HPDE6-E6E7 (cell line): Measurements from ENCODE around the gene PDE4D.
"Not testable (repeated sequence)": the region's sequence is repeated elsewhere in the genome, so short reads cannot be mapped to it uniquely, and the experiment has no call there.

ENCODE experiments used
- DNase-seq: peaks from one replicate; pipeline ENCODE4 v3.0.0; 2011; ENCODE audit warnings: missing footprints; ENCODE audit errors: extremely low spot score

PDE4D gene

DNA sequence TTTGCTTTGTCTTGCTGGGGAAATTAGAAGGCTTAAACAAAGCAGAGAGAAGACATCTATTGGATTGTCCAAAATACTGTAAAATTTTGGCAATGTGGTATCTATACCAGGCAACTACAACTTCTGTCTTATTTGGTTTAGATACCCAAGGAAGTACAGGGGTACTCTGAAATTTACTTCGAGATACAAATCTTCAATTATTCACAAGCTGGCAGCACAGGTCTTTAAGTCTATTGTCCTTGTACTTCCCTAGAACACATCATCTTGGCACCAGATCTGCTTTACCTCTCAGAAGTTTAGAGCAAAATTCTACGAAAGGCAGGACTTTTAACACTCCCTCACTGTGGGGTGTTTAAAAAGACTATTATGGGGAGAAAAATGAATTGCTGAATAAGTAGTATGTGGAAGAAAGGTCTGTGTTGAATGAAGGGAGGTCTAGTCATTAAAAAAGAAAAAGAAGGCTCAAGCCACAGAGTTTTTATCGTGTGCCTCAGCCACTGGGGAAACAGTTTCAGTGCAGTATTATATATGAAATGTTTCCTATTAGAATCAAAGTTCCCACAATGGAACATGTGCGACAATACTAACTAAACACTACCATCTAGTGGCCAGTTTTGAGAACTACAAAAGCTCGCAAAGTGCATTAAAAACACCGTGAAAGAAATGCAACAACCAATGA lies 93.7 kb downstream of the PDE4D start:
- DNase-seq = no peak

DNA sequence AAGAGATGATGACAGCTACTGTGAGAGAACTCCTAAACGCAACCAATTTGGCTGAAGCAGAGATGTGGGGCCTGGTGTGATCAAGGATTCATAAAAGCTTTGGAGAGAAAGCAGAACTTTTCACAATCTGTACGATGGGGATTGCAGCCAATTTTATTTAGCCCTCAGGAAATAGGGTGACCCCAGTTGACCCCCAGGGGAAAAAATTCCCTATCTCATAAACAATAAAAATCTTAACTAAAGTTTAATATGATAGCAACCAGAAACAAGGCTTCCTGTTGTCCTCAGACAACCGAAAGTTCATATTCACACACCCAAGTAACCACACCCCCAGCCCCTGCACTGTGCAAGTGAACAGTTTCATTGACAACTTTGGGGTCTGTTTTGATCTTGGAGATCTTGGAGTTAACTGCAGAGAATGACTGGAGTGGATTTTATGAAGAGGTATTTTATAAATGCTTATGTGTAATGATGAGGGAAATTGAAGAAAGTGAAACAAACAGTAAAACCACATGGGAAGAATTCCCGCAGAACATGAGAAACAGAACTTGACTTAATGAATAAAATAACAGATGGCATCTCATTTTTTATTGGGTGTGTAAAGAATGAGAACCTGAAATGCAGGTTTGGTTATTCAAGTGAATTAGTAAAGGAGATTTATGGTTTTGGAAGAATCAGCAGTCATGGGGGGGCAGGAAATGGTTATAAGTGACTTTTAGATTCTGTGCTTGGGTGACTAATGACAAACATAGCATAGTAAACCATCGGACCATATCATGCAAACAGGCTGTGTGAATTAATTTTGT lies 94.5 kb downstream of the PDE4D start:
- no peak for DNase-seq

DNA sequence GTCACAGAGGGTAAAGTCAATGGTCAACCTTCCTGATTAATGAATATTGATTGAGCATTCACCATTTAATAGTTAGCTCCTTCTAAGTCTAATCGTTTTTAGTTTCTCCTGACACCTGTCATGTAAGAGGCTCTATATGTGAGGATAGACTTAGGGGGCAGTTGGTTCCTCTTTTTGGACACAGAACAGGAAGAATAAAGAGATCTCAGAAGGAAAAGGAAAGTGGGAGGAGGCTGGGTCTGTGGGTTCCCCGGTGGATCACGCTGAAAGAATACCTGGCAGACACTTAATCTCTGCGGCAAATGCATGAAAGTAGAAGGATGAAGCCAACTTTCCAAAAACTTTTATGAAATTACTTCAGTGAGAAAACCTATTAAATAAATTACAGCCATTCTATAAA lies 98.4 kb downstream of the PDE4D start:
- DNase-seq = no peak

DNA sequence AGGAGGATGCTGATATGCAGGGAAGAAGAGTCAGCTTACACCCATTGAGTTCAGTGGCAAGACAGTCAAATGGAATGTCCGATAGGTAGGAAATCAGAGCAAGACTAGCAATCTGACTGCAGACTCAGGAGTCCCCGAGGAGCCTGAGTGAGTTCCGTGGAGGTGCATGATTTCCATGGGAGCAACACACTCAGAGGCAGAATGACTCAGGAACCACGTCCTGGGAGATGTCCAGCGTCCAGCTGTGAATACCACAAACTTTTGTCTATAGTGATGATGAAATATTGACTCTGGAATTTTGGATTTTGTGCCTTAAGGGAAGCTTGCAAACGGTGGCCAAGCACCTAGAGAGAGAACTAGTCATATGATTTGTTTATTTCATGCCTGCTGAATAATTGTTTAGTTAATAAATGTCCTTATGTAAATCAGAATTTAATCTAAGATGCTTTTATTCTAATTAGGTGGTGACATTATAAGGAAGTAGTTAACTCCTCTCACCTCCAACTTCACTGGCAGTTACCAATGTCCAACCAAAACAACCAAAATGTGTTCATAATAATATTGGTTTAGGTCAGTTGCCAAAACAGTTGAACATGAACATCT lies 100.4 kb downstream of the PDE4D start:
- DNase-seq = peak; percentile 57

DNA sequence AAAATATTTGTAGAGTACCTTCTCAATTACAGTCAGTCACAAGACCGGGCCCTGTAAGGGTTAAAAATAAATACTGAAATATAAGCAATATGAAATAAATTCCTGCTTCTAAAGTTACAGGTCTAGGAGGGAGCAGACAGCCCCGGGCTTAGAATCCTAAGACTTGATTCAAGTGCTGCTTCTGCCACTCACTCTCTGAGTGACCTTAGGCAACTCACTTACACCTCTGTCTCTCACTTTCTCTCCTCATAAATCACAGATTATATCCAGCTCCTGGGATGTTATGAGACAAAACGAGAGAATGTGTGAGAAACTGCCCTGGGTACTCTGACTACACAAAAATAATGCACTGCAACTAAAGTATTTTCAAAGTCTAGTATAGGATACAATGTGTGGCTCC lies 101.9 kb downstream of the PDE4D start:
- no peak for DNase-seq

DNA sequence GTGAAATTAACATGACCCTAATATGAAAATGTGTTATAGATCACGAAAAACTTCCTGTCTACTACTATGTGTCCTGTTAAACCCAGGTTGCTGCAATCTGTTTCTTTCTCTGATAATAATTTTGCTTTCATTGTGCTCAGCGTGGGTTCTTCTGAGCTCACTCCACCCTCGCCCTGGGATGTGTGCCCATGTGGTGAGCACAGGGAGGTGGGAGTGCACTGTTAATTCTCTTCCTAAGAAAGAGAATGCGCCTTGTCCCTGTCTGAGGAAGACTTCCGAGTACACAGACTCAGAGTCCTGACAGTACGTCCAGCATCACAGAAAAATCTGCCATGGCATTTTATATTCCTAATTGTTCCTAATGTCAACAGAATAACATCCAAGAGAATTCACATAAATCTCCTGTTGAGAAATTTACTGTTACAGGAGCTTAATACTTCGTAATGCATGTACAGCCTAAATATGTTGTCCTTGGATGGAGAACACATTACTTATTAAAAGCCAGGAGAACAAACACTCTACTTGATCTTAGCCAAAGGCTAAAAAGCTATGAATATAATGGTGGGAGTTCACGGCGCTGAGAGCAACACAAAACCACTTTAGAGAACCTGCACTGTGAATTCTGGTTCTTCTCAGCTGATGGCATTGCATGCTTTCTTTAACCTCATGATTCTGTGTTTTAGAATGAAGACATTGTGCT lies 102.6 kb downstream of the PDE4D start:
- DNase-seq = no peak

DNA sequence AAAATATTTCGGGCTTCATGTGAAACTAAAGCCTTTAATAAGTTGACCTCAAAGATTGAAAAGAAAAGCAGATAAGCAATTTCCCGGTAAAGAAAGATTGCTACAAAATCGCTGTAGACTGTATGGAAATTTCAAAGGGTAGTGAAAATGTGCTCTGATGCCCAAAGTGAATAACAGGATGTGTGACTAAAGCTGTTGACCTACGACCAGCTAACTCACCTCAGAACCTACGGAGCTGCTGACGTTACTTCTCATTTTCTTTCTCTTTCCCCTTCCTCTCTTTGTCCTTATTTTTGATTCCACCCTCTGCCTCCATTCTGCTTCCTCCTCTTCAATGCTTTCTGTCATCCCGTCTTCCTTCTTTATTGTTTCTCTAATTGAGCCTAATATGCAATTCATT lies 103.2 kb downstream of the PDE4D start:
- DNase-seq = no peak

DNA sequence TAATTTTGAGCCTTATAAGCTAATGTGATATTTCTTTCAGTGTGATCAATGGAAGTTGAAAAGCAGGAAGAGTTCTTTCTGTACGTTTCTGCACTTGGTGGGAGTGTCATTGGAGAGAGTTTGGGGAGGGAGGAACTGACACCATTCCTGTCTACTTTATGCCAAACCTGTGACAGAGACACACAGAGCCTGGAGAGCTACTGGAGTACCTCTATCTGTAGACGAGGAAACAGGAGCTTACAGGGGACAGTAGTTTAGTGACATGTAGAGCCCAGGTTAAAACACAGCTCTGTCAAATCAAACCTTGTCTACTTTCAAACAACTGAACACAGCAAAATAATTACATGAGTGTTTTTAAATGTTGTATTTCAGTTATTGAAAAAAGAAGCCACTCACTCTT lies 103.6 kb downstream of the PDE4D start:
- DNase-seq = no peak

DNA sequence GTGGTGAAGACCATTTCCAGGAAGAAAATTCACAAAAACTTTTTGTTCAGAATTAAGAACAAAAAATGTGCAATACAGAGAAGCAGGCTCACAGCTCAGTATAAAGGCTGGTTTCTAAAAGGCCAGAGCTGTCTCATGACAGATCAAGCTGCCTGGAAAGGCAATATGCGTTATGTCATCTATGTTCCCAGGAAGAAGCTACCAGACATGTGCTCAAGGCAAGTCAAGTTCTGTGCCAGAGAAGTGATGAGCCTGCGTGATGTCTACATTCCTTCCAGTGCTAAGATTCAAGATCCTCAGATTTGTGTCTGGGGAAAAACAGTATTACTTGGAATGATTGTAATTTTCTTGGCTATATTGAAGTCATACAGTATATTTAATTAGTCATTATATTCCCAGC lies 104.3 kb downstream of the PDE4D start:
- no peak for DNase-seq

DNA sequence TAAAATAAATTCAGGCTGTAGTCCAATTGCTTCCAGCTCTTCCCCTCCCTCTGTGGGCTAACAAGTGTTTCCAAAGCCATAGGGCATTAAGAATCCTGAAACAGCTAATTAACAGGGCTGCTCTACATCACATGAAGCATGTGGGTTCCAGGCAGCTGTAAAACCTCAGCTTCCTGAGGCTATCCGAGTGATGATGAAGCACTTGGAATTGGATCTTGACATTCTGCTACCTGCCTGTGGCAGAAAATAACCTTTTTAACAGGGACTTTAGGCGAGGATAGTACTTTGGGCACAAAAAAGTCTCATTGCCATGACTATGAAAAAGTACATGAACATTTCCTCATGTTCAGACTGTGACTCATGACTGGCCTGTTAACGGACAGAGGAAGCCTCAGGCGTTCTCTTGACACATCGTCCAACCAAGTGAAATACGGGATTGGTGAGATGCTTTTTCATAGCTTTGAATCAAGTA lies 107.2 kb downstream of the PDE4D start:
- peak; percentile 73 for DNase-seq

DNA sequence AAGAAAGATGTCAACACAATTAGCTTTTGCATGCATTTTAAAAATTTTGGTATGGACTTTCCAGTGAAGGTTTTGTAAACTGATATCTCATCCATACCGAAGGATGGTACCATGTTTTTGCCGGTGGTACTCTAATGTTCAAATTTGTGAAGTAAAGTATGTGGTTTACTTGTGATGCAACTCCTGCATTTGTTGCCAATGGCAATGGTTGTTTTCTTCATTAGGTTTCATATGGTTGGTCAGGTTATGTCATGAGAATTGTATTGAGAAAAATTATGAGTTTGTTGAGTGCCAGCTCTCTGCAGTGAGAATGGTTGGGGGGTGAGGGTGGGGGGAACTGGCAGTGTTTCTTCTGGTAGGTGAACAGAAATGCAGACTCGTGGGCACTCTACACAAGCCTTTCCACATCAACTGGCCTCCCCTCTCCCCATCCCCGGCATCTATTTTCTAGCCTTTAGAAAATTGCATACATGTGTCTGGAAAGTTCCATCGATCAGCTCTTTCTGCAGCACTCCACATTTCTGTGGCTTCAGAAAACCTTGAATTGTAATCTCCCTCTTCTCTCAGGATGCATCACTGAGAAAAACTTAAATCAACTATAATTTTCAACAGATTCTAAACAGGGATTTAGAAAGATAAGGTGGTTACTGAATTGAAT lies 107.7 kb downstream of the PDE4D start:
- no peak for DNase-seq

DNA sequence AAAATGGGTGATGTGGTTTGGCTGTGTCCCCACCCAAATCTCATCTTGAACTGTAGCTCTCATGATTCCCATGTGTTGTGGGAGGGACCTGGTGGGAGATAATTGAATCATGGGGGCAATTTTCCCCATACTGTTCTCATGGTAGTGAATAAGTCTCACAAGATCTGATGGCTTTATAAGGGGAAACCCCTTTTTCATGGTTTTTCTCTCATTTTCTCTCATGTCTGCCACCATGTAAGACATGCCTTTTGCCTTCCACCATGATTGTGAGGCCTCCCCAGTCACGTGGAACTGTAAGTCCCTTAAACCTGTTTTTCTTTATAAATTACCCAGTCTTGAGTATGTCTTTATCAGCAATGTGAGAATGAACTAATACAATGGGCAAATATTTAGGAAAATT lies 108.8 kb downstream of the PDE4D start:
- DNase-seq = not testable (repeated sequence)

DNA sequence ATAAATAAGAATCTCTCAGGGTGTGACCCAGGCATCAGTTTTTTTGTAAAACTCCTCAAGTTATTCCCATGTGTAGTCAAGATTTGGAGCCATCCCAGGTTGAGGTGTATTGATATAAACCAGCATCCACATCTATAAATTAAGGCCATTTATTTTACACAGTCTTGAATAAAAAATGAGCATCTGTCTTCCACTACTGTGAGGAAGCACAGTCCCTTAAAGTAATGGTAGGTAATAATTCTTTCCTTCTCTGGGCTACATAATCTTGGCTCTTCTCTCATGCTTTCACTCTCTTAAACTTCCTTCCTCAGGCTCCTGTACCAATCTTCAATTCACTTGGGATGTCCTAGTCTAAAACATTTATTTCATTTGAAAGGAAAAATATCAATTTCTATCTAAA lies 110.3 kb downstream of the PDE4D start:
- no peak for DNase-seq

DNA sequence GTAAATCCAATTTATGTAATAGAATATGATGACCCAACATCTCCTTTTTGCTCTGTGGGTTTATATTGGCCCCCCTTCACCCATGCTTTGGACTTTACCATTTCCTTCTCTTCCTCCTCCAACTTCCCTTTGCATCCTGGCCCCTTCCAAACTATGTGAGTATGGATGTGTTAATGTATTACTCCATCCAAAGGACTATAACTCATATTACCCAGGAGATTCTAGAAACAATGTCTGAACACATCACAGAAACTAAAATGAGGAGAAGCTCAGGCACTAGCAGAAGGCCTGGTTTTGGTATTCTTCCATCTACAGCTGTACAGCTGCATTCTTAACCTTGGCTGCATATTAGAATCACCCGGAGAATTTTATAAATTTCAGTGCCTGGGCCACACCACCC lies 110.7 kb downstream of the PDE4D start:
- no peak for DNase-seq

DNA sequence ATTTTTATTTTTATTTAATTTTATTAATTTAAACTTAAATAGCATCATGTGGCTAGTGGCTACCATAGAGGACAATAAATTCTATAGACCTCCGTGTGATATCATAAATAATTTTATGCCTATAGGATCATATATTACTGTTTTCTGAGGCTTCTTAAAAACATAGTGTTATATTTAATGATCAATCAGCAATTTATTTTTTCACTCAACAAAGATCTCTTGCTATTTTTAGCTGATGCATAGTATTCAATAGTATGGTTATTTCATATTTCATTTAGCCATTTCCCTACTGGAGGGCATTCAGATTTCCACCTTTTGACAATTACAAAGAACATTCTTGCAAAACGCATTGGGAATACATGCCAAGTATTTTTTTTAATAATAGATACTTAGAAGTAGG lies 114.1 kb downstream of the PDE4D start:
- no peak for DNase-seq

DNA sequence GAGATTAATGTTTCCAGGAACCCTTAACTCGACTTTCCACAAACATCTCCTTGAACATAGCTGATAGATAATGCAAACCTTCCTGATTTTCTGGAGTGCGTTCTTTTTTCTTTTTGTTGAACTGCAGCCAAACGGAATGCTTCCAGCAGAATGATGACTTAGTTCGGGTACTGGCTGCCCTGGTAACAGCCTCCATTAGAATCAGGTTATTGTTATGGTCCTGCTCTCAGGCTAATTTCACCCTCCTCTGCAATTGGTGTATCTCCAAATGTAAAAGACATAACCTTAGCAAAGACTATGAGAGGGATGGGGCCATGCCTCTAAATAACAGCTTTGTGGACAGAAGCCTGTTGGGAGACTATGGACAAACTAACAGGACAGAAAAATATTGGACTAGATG lies 116.5 kb downstream of the PDE4D start:
- DNase-seq = no peak

DNA sequence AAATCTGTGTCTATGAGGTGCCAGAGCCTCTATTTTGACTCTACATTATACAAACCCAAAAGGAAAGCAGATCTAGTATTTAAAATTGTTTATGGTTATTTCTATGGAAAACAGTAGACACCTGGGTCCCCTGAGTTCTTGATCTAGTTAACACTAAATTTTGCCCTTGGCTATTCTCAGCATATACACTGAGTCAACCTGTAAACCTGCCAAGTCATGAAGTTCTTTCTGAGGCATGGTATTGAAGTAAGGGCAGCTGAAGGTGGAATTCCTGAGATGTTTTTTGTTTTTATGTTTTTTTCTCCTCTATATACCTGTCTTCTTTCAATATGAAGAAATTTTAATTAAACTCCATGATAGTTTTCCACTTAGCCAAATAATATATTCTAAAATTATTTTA lies 120.2 kb downstream of the PDE4D start:
- peak; percentile 47 for DNase-seq

DNA sequence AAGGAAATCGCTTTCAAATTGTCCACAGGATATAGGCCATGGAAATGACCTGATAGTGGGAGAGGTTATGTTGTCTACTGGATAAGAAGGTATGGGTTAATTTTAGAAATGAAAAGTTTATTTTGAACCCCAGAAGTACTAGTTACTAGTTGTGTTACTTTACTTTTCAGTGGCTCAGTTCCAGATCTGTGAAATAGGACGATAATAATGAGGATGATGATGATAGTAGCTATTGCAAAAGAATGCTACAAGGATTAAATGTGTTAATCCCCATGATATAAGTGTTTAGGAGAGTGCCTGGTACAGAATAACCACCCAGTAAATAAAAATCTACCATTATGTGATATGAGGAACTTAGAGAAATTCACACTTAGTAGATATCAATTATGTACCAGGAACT lies 120.8 kb downstream of the PDE4D start:
- DNase-seq = no peak

DNA sequence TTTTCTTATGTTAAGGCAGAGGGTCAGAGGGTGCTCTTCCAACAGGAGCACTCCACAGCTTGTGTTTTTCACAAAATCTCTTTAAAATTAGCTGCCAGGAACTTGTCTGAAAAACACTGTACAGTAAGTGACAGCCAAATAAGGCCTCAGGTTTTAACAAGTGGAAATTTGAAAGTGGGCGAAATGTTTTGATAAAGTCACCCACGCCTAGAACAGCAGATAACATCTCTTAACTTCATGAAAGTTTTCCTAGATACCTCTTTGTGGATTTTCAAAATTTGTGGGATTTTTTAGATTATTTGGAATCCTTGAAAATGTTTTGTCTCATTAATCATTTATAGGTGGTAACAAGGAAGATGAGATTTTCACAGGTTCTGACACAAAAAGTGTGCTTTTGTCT lies 121.3 kb downstream of the PDE4D start:
- no peak for DNase-seq

DNA sequence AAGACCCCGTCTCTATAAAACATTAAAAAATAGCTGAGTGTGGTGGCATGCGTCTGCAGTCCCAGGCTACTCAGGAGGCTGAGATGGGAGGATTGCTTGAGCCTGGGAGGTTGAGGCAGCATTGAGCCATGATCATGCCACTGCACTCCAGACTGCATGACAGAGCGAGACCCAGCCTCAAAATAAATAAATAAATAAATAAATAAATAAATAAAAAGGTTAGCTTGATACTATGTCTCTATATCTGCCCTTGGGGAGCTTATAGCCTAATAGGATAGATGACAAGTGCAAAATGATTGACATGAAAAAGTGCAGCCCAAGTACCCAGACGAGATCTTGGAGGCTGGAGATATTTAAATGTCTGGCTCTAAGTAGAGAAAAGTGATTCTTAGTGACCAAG lies 122.6 kb downstream of the PDE4D start:
- DNase-seq = no peak

DNA sequence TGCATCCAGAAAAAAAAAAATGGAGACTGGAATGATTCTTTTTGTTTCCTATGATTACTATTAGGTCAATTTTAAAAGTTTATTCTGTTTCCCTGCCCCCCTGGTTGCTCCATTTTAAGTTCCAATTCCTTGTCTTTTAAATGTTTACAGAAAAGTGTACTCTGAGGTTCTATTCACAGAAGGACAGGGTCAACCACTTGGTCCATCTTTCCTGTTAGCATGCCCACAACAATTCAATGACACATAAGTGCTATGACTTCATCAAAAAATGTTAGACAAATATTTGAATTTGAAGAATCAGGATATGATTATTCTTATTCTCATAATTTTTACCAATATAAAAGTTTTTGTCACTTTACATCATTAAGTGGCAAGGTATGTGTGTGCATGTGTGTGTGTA lies 123.7 kb downstream of the PDE4D start:
- no peak for DNase-seq

DNA sequence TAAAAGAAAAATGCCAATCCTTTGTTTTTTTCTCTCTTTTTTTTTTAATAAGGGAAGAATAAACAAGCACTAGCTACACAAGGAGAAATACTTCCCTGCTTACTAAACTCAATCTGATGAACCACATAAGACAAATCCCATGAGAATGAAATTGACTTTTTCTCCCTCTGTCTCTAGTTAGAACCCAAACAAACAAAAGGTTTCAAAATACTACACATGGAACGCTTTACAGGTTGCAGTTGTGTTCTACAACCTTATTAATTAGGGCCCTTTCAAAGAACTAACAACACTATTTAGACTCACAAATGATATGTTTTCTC lies 124.5 kb downstream of the PDE4D start:
- DNase-seq = no peak
